Erythroblast (primary cell): Measurements from ENCODE around the gene MMP21.

ENCODE experiments used
- GATA1 ChIP-seq: IDR thresholded peaks from 2 replicates; pipeline ENCODE4 v1.6.1; 2011; ENCODE audit warnings: low read depth, mild to moderate bottlenecking, control low read depth, low read length, moderate library complexity
- POLR2A ChIP-seq: IDR thresholded peaks from 2 replicates; pipeline ENCODE4 v1.6.1; 2011; ENCODE audit warnings: mild to moderate bottlenecking, low read length

DNA sequence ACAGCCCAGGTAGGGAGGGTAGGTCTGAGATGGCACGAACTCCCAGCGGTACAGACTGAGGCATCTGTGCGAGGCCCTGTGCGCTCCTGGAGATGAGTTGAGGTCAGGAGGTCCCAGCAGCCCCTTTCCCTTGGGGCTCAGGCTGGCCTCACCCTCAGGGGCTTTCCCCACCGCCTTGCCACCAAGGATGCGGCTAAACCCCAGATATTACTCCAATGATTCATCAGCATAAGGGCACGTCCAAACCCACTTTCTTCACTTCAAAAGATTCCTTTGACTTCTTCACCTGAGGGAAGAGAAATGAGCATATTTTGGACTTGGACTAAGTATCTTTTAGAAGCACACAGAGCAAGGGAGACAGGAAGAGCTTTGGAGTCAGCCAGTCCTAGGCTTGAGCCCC, 27.1 kb upstream of the MMP21 start:
- no peak for TF ChIP-seq POLR2A
- no peak for TF ChIP-seq GATA1
